ENCODE results near the gene ZSCAN1. TPM values are rescaled to one million over a fixed set of nuclear protein-coding genes. Genes with fewer than 3 reads are reported as not detected.

ZSCAN1 gene
- total RNA-seq, 2 donors from 2014 or later: not detected

DNA sequence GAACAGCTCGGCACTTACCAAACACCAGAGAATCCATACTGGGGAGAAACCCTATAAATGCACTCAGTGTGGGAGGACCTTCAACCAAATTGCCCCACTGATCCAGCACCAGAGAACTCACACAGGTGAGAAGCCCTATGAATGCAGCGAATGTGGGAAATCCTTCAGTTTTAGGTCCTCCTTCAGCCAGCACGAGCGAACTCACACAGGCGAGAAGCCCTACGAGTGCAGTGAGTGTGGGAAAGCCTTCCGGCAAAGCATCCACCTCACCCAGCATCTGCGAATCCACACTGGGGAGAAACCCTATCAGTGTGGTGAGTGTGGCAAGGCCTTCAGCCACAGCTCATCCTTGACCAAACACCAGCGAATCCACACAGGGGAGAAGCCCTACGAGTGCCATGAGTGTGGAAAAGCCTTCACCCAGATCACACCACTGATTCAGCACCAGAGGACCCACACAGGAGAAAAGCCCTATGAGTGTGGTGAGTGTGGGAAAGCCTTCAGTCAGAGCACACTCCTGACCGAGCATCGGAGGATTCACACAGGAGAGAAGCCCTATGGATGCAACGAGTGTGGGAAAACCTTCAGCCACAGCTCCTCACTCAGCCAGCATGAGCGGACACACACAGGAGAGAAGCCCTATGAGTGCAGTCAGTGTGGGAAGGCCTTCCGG is 33.6 kb downstream of the ZSCAN1 start:
- peaks cover 18% of the 10 kb centered on the region for H3K9me3 ChIP-seq (ENCODE audit: control insufficient read depth, low read length, poor library complexity, severe bottlenecking)
- H3K4me3 Mint-ChIP-seq: no peak overlapping the region
- H3K27ac Mint-ChIP-seq: no peak overlapping the region
- H3K4me1 Mint-ChIP-seq: no peaks in the 10 kb centered on the region
- no peaks in the 10 kb centered on the region for H3K27me3 Mint-ChIP-seq
- DNase-seq (no peak), ATAC-seq (no peak)
- H3K36me3 Mint-ChIP-seq (ENCODE audit: low read depth): peaks cover 5% of the 10 kb centered on the region

GRCh38 chr19:58079792-58080191 is 46.0 kb downstream of the ZSCAN1 start:
- no peak for DNase-seq
- no peaks in the 10 kb centered on the region for H3K27me3 Mint-ChIP-seq
- no peaks in the 10 kb centered on the region for H3K36me3 Mint-ChIP-seq (ENCODE audit: low read depth)
- peaks cover 4% of the 10 kb centered on the region for H3K9me3 ChIP-seq (ENCODE audit: control insufficient read depth, low read length, poor library complexity, severe bottlenecking)
- ATAC-seq: no peak
- no peak overlapping the region for H3K27ac Mint-ChIP-seq
- H3K4me3 Mint-ChIP-seq: peak overlapping the region; percentile 34
- no peaks in the 10 kb centered on the region for H3K4me1 Mint-ChIP-seq

- Mint-ChIP-seq H3K4me3 (no peak overlapping the region), H3K27ac (no peak overlapping the region), H3K27me3 (no peaks in the 10 kb centered on the region), H3K36me3 (ENCODE audit: low read depth) (no peaks in the 10 kb centered on the region), H3K4me1 (no peaks in the 10 kb centered on the region)
- ATAC-seq: no peak
- peaks cover 9% of the 10 kb centered on the region for H3K9me3 ChIP-seq (ENCODE audit: control insufficient read depth, low read length, poor library complexity, severe bottlenecking)
- no peak for DNase-seq
These were observed 49.2 kb downstream of the ZSCAN1 start for GRCh38 chr19:58083021-58083420.

GRCh38 chr19:58084596-58085347 is 50.9 kb downstream of the ZSCAN1 start:
- Mint-ChIP-seq H3K27me3 (no peaks in the 10 kb centered on the region), H3K4me1 (no peaks in the 10 kb centered on the region), H3K27ac (no peak overlapping the region), H3K4me3 (no peak overlapping the region), H3K36me3 (ENCODE audit: low read depth) (no peaks in the 10 kb centered on the region)
- H3K9me3 ChIP-seq (ENCODE audit: control insufficient read depth, low read length, poor library complexity, severe bottlenecking): peaks cover 9% of the 10 kb centered on the region
- DNase-seq (no peak), ATAC-seq (no peak)

- ATAC-seq (no peak), DNase-seq (no peak)
- Mint-ChIP-seq H3K27ac (no peak overlapping the region), H3K4me3 (no peak overlapping the region), H3K4me1 (no peaks in the 10 kb centered on the region), H3K27me3 (no peaks in the 10 kb centered on the region), H3K36me3 (ENCODE audit: low read depth) (no peaks in the 10 kb centered on the region)
- H3K9me3 ChIP-seq (ENCODE audit: control insufficient read depth, low read length, poor library complexity, severe bottlenecking): peaks cover 11% of the 10 kb centered on the region
These were observed 51.6 kb downstream of the ZSCAN1 start for GRCh38 chr19:58085348-58085875.

GRCh38 chr19:58086825-58087710 is 53.2 kb downstream of the ZSCAN1 start:
- peaks cover 8% of the 10 kb centered on the region for H3K9me3 ChIP-seq (ENCODE audit: control insufficient read depth, low read length, poor library complexity, severe bottlenecking)
- Mint-ChIP-seq H3K4me3 (no peak overlapping the region), H3K27me3 (no peaks in the 10 kb centered on the region), H3K36me3 (ENCODE audit: low read depth) (no peaks in the 10 kb centered on the region), H3K4me1 (no peaks in the 10 kb centered on the region), H3K27ac (no peak overlapping the region)
- ATAC-seq (no peak), DNase-seq (no peak)

GRCh38 chr19:58088521-58089052 is 54.8 kb downstream of the ZSCAN1 start:
- H3K4me3 Mint-ChIP-seq: no peak overlapping the region
- no peak for DNase-seq
- no peaks in the 10 kb centered on the region for H3K4me1 Mint-ChIP-seq
- no peaks in the 10 kb centered on the region for H3K27me3 Mint-ChIP-seq
- no peak overlapping the region for H3K27ac Mint-ChIP-seq
- H3K36me3 Mint-ChIP-seq (ENCODE audit: low read depth): no peaks in the 10 kb centered on the region
- peaks cover 8% of the 10 kb centered on the region for H3K9me3 ChIP-seq (ENCODE audit: control insufficient read depth, low read length, poor library complexity, severe bottlenecking)
- no peak for ATAC-seq

DNA sequence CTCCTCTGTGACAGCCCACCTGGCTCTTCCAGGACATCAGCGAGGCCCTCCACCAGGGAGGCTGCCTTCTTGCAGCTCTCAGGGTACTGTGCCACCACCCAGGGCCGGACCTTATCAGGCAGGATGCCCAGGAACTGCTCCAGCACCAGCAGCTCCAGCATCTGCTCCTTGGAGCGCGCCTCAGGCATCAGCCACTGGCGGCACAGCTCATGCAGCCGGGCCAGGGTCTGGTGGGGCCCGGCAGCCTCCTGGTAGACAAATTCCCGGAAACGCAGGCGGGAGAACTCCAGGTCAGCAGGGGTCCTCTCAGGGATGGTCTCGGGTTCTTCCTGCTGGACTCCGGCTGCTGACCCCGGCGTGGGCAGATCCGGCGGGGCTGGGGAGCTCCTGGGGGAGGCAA is 56.0 kb downstream of the ZSCAN1 start:
- no peak for DNase-seq

GRCh38 chr19:58091251-58091995 is 57.6 kb downstream of the ZSCAN1 start:
- H3K27ac Mint-ChIP-seq: no peak overlapping the region
- no peaks in the 10 kb centered on the region for H3K36me3 Mint-ChIP-seq (ENCODE audit: low read depth)
- H3K4me3 Mint-ChIP-seq: no peak overlapping the region
- ATAC-seq (no peak), DNase-seq (no peak)
- H3K4me1 Mint-ChIP-seq: no peaks in the 10 kb centered on the region
- H3K27me3 Mint-ChIP-seq: no peaks in the 10 kb centered on the region
- peaks cover 11% of the 10 kb centered on the region for H3K9me3 ChIP-seq (ENCODE audit: control insufficient read depth, low read length, poor library complexity, severe bottlenecking)

More for the DNA sequence above, 56.0 kb downstream of the ZSCAN1 start:
- H3K4me3 Mint-ChIP-seq: no peak overlapping the region
- H3K27ac Mint-ChIP-seq: no peak overlapping the region
- no peaks in the 10 kb centered on the region for H3K4me1 Mint-ChIP-seq
- ATAC-seq: no peak
- no peaks in the 10 kb centered on the region for H3K36me3 Mint-ChIP-seq (ENCODE audit: low read depth)
- H3K27me3 Mint-ChIP-seq: no peaks in the 10 kb centered on the region
- H3K9me3 ChIP-seq (ENCODE audit: control insufficient read depth, low read length, poor library complexity, severe bottlenecking): peaks cover 8% of the 10 kb centered on the region

DNA sequence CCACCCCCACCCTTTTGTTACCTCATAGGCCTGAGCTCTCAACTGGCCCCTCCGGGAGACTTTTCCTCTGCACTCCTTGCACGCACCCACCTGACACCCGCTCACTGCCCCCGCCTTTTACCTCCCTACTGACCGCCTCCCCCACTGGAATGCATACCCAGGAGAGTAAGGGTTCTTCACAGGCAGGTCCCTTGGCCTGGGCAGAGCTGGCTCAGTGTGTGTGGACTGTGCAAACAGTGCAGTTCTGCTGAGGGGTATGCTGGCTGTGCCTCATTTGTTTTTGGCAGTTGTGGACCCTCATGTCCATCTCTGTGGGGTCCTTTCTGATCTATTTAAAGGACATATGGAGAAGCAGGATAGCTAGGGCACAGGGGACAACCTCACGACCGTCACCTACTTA is 59.2 kb downstream of the ZSCAN1 start:
- H3K27me3 Mint-ChIP-seq: no peaks in the 10 kb centered on the region
- no peak overlapping the region for H3K4me3 Mint-ChIP-seq
- no peaks in the 10 kb centered on the region for H3K36me3 Mint-ChIP-seq (ENCODE audit: low read depth)
- ATAC-seq (no peak), DNase-seq (no peak)
- H3K9me3 ChIP-seq (ENCODE audit: control insufficient read depth, low read length, poor library complexity, severe bottlenecking): peaks cover 10% of the 10 kb centered on the region
- H3K4me1 Mint-ChIP-seq: no peaks in the 10 kb centered on the region
- H3K27ac Mint-ChIP-seq: no peak overlapping the region

- no peak for DNase-seq
- no peak overlapping the region for H3K4me3 Mint-ChIP-seq
- H3K4me1 Mint-ChIP-seq: peaks cover 5% of the 10 kb centered on the region
- no peak for ATAC-seq
- no peak overlapping the region for H3K27ac Mint-ChIP-seq
- H3K27me3 Mint-ChIP-seq: no peaks in the 10 kb centered on the region
- H3K36me3 Mint-ChIP-seq (ENCODE audit: low read depth): peaks cover 3% of the 10 kb centered on the region
- H3K9me3 ChIP-seq (ENCODE audit: control insufficient read depth, low read length, poor library complexity, severe bottlenecking): peaks cover 17% of the 10 kb centered on the region
These were observed 61.5 kb downstream of the ZSCAN1 start for GRCh38 chr19:58095328-58095727.

DNA sequence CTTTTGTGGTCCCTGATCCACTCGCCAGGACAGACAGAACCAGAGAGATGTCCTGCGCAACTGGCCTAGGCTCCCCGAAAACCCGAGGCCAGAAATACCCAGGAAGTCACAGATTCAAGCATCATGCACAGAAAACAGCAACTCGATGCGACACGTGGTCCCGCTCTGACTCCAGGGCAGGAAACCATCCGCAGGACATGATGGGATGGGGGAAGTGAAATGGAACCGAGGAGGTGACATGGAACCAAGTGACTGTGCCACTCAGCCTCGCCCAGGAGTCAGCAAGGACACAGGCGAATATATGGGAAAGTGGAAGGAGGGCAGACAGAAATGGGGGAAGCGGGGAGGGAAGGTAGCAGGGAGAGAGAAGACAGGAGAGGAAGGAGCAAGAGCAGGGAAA is 63.1 kb downstream of the ZSCAN1 start:
- H3K4me1 Mint-ChIP-seq: peaks cover 5% of the 10 kb centered on the region
- H3K4me3 Mint-ChIP-seq: peak overlapping the region; percentile 82
- DNase-seq: no peak
- no peak for ATAC-seq
- peaks cover 3% of the 10 kb centered on the region for H3K36me3 Mint-ChIP-seq (ENCODE audit: low read depth)
- H3K27ac Mint-ChIP-seq: peak overlapping the region; percentile 94
- H3K9me3 ChIP-seq (ENCODE audit: control insufficient read depth, low read length, poor library complexity, severe bottlenecking): peaks cover 15% of the 10 kb centered on the region
- no peaks in the 10 kb centered on the region for H3K27me3 Mint-ChIP-seq

Measured in T-helper 17 cell (primary cell).